ENCODE measurements around the gene SMIM29. TPM values are rescaled to one million over a fixed set of nuclear protein-coding genes. Genes with fewer than 3 reads are reported as not detected.

The SMIM29 gene
- total RNA-seq, 1 experiment from 2014 or later, result 44.3 TPM

GRCh38 chr6:34213772-34214171 lies 35.0 kb downstream of the SMIM29 start:
- H3K27ac ChIP-seq (ENCODE audit: low read length), result no peak overlapping the region
- no peak overlapping the region for H3K4me3 ChIP-seq (ENCODE audit: low read length)
- H2AFZ ChIP-seq (ENCODE audit: low read length), result no peak overlapping the region
- no peaks in the 10 kb centered on the region for H3K9me2 ChIP-seq (replicated peaks; ENCODE audit: insufficient read depth, low read length)
- H3K9me3 ChIP-seq (ENCODE audit: low read length), result no peaks in the 10 kb centered on the region
- no peak for DNase-seq
- no peak overlapping the region for H3K9ac ChIP-seq (ENCODE audit: low read length)
- H4K20me1 ChIP-seq (ENCODE audit: insufficient read depth, low read depth, low read length), result no peaks in the 10 kb centered on the region
- no peaks in the 10 kb centered on the region for H3K4me1 ChIP-seq (ENCODE audit: low read length)
- H3K4me2 ChIP-seq (ENCODE audit: low read depth, low read length, poor library complexity, severe bottlenecking), result no peak overlapping the region
- no peaks in the 10 kb centered on the region for H3K27me3 ChIP-seq (ENCODE audit: low read length)
- no peaks in the 10 kb centered on the region for H3K79me2 ChIP-seq (ENCODE audit: low read length)
- H3K36me3 ChIP-seq (ENCODE audit: insufficient read depth, low read length), result no peaks in the 10 kb centered on the region

GRCh38 chr6:34207695-34208443 lies 40.9 kb downstream of the SMIM29 start:
- no peak overlapping the region for H3K4me3 ChIP-seq (ENCODE audit: low read length)
- no peaks in the 10 kb centered on the region for H3K4me1 ChIP-seq (ENCODE audit: low read length)
- no peak overlapping the region for H3K27ac ChIP-seq (ENCODE audit: low read length)
- H4K20me1 ChIP-seq (ENCODE audit: insufficient read depth, low read depth, low read length), result no peaks in the 10 kb centered on the region
- no peaks in the 10 kb centered on the region for H3K36me3 ChIP-seq (ENCODE audit: insufficient read depth, low read length)
- no peak overlapping the region for H3K9ac ChIP-seq (ENCODE audit: low read length)
- no peak for DNase-seq
- H3K9me2 ChIP-seq (replicated peaks; ENCODE audit: insufficient read depth, low read length), result no peaks in the 10 kb centered on the region
- no peak overlapping the region for H2AFZ ChIP-seq (ENCODE audit: low read length)
- no peaks in the 10 kb centered on the region for H3K9me3 ChIP-seq (ENCODE audit: low read length)
- H3K4me2 ChIP-seq (ENCODE audit: low read depth, low read length, poor library complexity, severe bottlenecking), result no peak overlapping the region
- H3K79me2 ChIP-seq (ENCODE audit: low read length), result no peaks in the 10 kb centered on the region
- H3K27me3 ChIP-seq (ENCODE audit: low read length), result no peaks in the 10 kb centered on the region

DNA sequence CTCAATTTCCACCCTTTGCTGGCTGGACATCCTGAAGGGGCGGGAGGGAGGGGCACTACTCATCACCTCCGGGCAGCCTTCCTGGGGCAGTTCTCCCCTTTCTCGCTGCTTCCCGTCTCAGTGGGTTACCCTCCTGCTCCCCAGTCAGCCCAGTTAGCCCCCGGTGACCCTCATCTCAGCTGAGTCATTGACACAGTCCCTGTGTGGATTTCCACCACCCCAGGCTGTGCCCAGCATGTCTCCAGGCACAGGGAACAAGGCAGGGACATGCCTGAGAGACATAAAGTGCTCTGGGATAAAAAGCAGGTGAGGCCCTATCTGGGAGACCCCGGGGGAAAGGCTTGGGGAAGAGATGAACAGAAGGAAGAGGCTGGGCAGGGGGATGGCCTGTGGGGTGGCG lies 42.1 kb downstream of the SMIM29 start:
- Histone ChIP-seq H4K20me1 (ENCODE audit: insufficient read depth, low read depth, low read length) (no peaks in the 10 kb centered on the region), H3K27me3 (ENCODE audit: low read length) (no peaks in the 10 kb centered on the region), H3K9me3 (ENCODE audit: low read length) (no peaks in the 10 kb centered on the region), H3K36me3 (ENCODE audit: insufficient read depth, low read length) (no peaks in the 10 kb centered on the region), H3K9ac (ENCODE audit: low read length) (no peak overlapping the region), H3K4me1 (ENCODE audit: low read length) (no peaks in the 10 kb centered on the region), H2AFZ (ENCODE audit: low read length) (no peak overlapping the region), H3K4me2 (ENCODE audit: low read depth, low read length, poor library complexity, severe bottlenecking) (no peak overlapping the region), H3K27ac (ENCODE audit: low read length) (no peak overlapping the region), H3K9me2 (replicated peaks; ENCODE audit: insufficient read depth, low read length) (no peaks in the 10 kb centered on the region), H3K4me3 (ENCODE audit: low read length) (no peak overlapping the region), H3K79me2 (ENCODE audit: low read length) (no peaks in the 10 kb centered on the region)
- no peak for DNase-seq

- Histone ChIP-seq H3K79me2 (ENCODE audit: low read length) (no peaks in the 10 kb centered on the region), H2AFZ (ENCODE audit: low read length) (no peak overlapping the region), H3K4me2 (ENCODE audit: low read depth, low read length, poor library complexity, severe bottlenecking) (no peak overlapping the region)
These were observed 42.9 kb downstream of the SMIM29 start for GRCh38 chr6:34205916-34206315.

DNA sequence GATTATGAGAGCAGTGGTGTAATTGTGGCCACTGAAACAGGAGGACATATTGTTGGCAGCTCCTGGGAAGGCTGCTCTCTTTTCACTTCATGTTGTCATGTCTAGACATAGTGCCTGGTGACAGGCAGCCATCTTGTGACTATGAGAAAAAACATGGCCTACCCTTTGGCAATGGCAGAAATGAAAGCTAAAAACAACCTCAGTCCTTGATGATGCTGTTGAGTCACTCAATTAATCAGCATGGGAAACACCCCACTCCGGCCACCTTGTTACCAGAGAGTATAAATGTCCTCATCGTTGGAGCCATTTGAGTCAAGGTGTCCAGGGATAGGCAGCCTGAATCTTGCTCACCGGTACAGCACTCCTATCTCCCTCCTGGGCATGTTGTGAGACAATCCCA lies 43.3 kb downstream of the SMIM29 start:
- no peak overlapping the region for H3K4me2 ChIP-seq (ENCODE audit: low read depth, low read length, poor library complexity, severe bottlenecking)
- no peaks in the 10 kb centered on the region for H3K9me2 ChIP-seq (replicated peaks; ENCODE audit: insufficient read depth, low read length)
- H4K20me1 ChIP-seq (ENCODE audit: insufficient read depth, low read depth, low read length), result no peaks in the 10 kb centered on the region
- no peak overlapping the region for H3K27ac ChIP-seq (ENCODE audit: low read length)
- H3K4me1 ChIP-seq (ENCODE audit: low read length), result peaks cover 3% of the 10 kb centered on the region
- no peak overlapping the region for H3K9ac ChIP-seq (ENCODE audit: low read length)
- H3K9me3 ChIP-seq (ENCODE audit: low read length), result no peaks in the 10 kb centered on the region
- no peaks in the 10 kb centered on the region for H3K27me3 ChIP-seq (ENCODE audit: low read length)
- H2AFZ ChIP-seq (ENCODE audit: low read length), result no peak overlapping the region
- H3K4me3 ChIP-seq (ENCODE audit: low read length), result no peak overlapping the region
- no peak for DNase-seq
- no peaks in the 10 kb centered on the region for H3K36me3 ChIP-seq (ENCODE audit: insufficient read depth, low read length)
- no peaks in the 10 kb centered on the region for H3K79me2 ChIP-seq (ENCODE audit: low read length)

More at GRCh38 chr6:34205916-34206315, 42.9 kb downstream of the SMIM29 start:
- Histone ChIP-seq H3K4me1 (ENCODE audit: low read length) (no peaks in the 10 kb centered on the region), H3K9ac (ENCODE audit: low read length) (no peak overlapping the region), H3K36me3 (ENCODE audit: insufficient read depth, low read length) (no peaks in the 10 kb centered on the region), H3K27ac (ENCODE audit: low read length) (no peak overlapping the region), H3K27me3 (ENCODE audit: low read length) (no peaks in the 10 kb centered on the region), H4K20me1 (ENCODE audit: insufficient read depth, low read depth, low read length) (no peaks in the 10 kb centered on the region), H3K9me3 (ENCODE audit: low read length) (no peaks in the 10 kb centered on the region), H3K4me3 (ENCODE audit: low read length) (no peak overlapping the region), H3K9me2 (replicated peaks; ENCODE audit: insufficient read depth, low read length) (no peaks in the 10 kb centered on the region)
- DNase-seq, result no peak

DNA sequence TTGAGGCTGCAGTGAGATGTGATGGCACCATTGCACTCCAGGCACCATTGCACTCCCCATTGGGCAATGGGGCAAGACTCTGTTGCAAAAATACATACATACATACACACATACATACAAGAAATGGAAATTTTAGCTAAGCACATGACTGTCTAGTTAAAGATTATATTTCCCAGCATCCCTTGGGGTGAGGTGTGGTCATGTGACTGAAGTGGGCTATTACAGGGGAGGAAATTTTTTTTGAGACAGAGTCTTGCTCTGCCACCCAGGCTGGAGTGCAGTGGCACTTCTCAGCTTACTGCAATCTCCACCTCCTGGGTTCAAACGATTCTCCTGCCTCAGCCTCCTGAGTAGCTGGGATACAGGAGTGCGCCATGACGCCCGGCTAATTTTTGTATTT lies 44.1 kb downstream of the SMIM29 start:
- Histone ChIP-seq H4K20me1 (ENCODE audit: insufficient read depth, low read depth, low read length) (no peaks in the 10 kb centered on the region), H3K4me3 (ENCODE audit: low read length) (no peak overlapping the region), H3K9me3 (ENCODE audit: low read length) (no peaks in the 10 kb centered on the region), H2AFZ (ENCODE audit: low read length) (no peak overlapping the region), H3K9ac (ENCODE audit: low read length) (no peak overlapping the region), H3K27ac (ENCODE audit: low read length) (no peak overlapping the region), H3K4me1 (ENCODE audit: low read length) (peaks cover 7% of the 10 kb centered on the region), H3K9me2 (replicated peaks; ENCODE audit: insufficient read depth, low read length) (no peaks in the 10 kb centered on the region), H3K4me2 (ENCODE audit: low read depth, low read length, poor library complexity, severe bottlenecking) (no peak overlapping the region), H3K79me2 (ENCODE audit: low read length) (no peaks in the 10 kb centered on the region), H3K27me3 (ENCODE audit: low read length) (no peaks in the 10 kb centered on the region), H3K36me3 (ENCODE audit: insufficient read depth, low read length) (no peaks in the 10 kb centered on the region)
- no peak for DNase-seq

DNA sequence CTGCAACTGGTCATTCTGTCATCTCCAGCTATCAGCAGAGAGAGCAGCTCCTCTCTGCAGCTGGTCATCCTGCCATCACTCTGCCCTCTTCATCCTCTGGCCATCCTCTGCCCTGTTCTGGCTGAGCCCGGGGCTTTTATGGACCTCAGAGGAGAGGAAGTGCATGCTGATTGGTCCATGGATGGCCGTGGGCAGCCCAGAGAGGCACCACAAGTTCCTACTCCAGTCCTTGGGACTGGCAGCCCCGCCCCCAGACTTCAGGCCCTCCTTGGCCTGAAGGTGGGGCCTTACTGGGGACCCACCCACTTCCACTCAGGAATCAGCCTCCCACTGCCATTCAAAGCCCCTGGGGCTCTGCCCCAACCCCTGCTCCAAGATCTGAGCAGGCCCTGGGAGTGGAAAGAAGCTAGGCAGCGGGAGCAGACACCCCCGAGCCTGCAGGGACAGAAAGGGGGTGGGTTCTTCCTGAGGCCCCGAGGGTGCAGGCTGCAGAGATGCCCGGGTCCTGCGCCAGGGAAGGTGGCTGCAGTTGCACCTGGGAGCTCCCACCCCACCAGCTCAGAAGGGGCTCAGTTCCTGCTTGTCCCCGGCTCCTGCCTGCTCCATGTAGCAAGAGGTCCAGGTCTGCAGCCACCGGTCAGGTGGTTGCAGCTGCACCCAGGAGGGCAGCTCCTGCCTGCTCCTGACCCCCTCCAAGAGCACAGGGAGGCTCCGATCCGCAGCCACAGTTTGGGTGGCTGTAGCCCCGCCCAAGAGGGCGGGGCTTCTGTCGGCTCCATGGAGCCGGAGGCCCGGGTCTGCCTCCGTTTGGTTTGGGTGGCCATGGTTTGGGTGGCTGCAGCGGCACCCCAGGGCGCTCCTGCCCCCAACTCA lies 46.2 kb downstream of the SMIM29 start:
- no peaks in the 10 kb centered on the region for H4K20me1 ChIP-seq (ENCODE audit: insufficient read depth, low read depth, low read length)
- H3K4me2 ChIP-seq (ENCODE audit: low read depth, low read length, poor library complexity, severe bottlenecking), result no peak overlapping the region
- H3K9ac ChIP-seq (ENCODE audit: low read length), result no peak overlapping the region

DNA sequence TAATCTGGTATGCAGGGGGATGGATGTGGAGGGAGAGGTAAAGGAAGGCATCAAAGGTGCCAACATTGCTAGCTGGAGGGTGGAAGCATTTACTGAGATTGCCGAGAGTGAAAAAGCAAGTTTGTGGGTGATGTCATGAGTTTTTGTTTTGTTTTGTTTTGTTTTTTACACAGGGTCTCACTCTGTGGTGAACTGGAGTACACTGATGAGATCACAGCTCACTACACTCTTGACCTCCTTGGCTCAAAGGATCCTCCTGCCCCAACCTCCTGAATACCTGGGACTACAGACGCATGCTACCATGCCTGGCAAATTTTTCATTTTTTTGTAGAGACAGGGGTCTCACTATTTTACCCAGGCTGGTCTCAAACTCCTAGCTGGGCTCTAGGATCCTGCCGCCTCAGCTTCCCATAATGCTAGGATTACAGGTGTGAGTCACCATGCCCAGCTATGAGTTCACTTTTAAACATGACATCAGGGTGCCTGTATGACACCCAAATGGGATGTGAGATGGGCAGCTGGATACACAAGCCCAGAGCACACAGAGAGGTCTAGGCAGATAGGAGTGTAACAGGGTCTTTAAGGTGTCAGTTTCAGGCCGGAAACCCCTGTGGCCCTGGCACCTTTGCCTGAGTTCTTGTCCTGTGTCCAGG lies 47.2 kb downstream of the SMIM29 start:
- Histone ChIP-seq H3K9me3 (ENCODE audit: low read length) (no peaks in the 10 kb centered on the region), H3K27me3 (ENCODE audit: low read length) (no peaks in the 10 kb centered on the region), H4K20me1 (ENCODE audit: insufficient read depth, low read depth, low read length) (no peaks in the 10 kb centered on the region), H3K9me2 (replicated peaks; ENCODE audit: insufficient read depth, low read length) (no peaks in the 10 kb centered on the region), H3K9ac (ENCODE audit: low read length) (no peak overlapping the region), H2AFZ (ENCODE audit: low read length) (no peak overlapping the region), H3K4me2 (ENCODE audit: low read depth, low read length, poor library complexity, severe bottlenecking) (no peak overlapping the region), H3K36me3 (ENCODE audit: insufficient read depth, low read length) (no peaks in the 10 kb centered on the region), H3K4me3 (ENCODE audit: low read length) (no peak overlapping the region), H3K4me1 (ENCODE audit: low read length) (peaks cover 9% of the 10 kb centered on the region), H3K27ac (ENCODE audit: low read length) (no peak overlapping the region), H3K79me2 (ENCODE audit: low read length) (no peaks in the 10 kb centered on the region)
- no peak for DNase-seq

More for the DNA sequence above, 46.2 kb downstream of the SMIM29 start:
- Histone ChIP-seq H3K9me3 (ENCODE audit: low read length) (no peaks in the 10 kb centered on the region), H3K79me2 (ENCODE audit: low read length) (no peaks in the 10 kb centered on the region), H2AFZ (ENCODE audit: low read length) (no peak overlapping the region), H3K27me3 (ENCODE audit: low read length) (no peaks in the 10 kb centered on the region), H3K27ac (ENCODE audit: low read length) (no peak overlapping the region), H3K36me3 (ENCODE audit: insufficient read depth, low read length) (no peaks in the 10 kb centered on the region), H3K4me3 (ENCODE audit: low read length) (no peak overlapping the region), H3K9me2 (replicated peaks; ENCODE audit: insufficient read depth, low read length) (no peaks in the 10 kb centered on the region), H3K4me1 (ENCODE audit: low read length) (peaks cover 7% of the 10 kb centered on the region)
- no peak for DNase-seq

Data from Karpas-422 (cell line).